LoVo (cell line): Measurements from ENCODE around the gene C16orf95.
A peak's percentile ranks its signal among the peaks of the same experiment; 100 is the strongest.
"Not testable (repeated sequence)": the region's sequence is repeated elsewhere in the genome, so short reads cannot be mapped to it uniquely, and the experiment has no call there.

Experiments used
- DNase-seq: peaks from one replicate; pipeline ENCODE4 v3.0.0-alpha.2; 2016; ENCODE audit warnings: low spot score

C16orf95 gene

GRCh38 chr16:87286839-87287626 lies 30.2 kb downstream of the C16orf95 start:
- no peak for DNase-seq

GRCh38 chr16:87284183-87284582 lies 33.0 kb downstream of the C16orf95 start:
- no peak for DNase-seq

GRCh38 chr16:87279094-87279658 lies 38.0 kb downstream of the C16orf95 start:
- DNase-seq: no peak

GRCh38 chr16:87278191-87279093 lies 38.8 kb downstream of the C16orf95 start:
- DNase-seq: peak; percentile 60

GRCh38 chr16:87276924-87277323 lies 40.3 kb downstream of the C16orf95 start:
- no peak for DNase-seq

- no peak for DNase-seq
Observed at GRCh38 chr16:87276091-87276701, 41.0 kb downstream of the C16orf95 start.

GRCh38 chr16:87274794-87275193 lies 42.4 kb downstream of the C16orf95 start:
- no peak for DNase-seq

GRCh38 chr16:87273471-87274030 lies 43.6 kb downstream of the C16orf95 start:
- no peak for DNase-seq

GRCh38 chr16:87271256-87271655 lies 45.9 kb downstream of the C16orf95 start:
- DNase-seq: no peak

GRCh38 chr16:87267566-87267965 lies 49.6 kb downstream of the C16orf95 start:
- no peak for DNase-seq

GRCh38 chr16:87266846-87267245 lies 50.3 kb downstream of the C16orf95 start:
- DNase-seq: no peak

GRCh38 chr16:87265261-87265660 lies 51.9 kb downstream of the C16orf95 start:
- no peak for DNase-seq

GRCh38 chr16:87264634-87265033 lies 52.6 kb downstream of the C16orf95 start:
- no peak for DNase-seq

- DNase-seq: peak; percentile 51
Observed at GRCh38 chr16:87263418-87264052, 53.7 kb downstream of the C16orf95 start.

- DNase-seq: no peak
Observed at GRCh38 chr16:87259431-87259830, 57.8 kb downstream of the C16orf95 start.

GRCh38 chr16:87258653-87259052 lies 58.5 kb downstream of the C16orf95 start:
- DNase-seq: not testable (repeated sequence)

- DNase-seq: no peak
Observed at GRCh38 chr16:87255866-87256265, 61.3 kb downstream of the C16orf95 start.

GRCh38 chr16:87254734-87255133 lies 62.5 kb downstream of the C16orf95 start:
- no peak for DNase-seq

- no peak for DNase-seq
Observed at GRCh38 chr16:87254296-87254695, 62.9 kb downstream of the C16orf95 start.

GRCh38 chr16:87253536-87253935 lies 63.7 kb downstream of the C16orf95 start:
- DNase-seq: no peak
